M059J (cell line): ENCODE measurements around the gene TENT5A. TPM values are rescaled to one million over a fixed set of nuclear protein-coding genes. Genes with fewer than 3 reads are reported as not detected.

Experiments used
- DNase-seq: peaks from one replicate; pipeline ENCODE4 v3.0.0-alpha.2; 2012; ENCODE audit warnings: low read depth
- total RNA-seq: library from RNA; depleted of rRNA; stranded (reverse); fragments of >200 nt; shearing (Covaris generic); gene quantifications from 2 replicates; pipeline ENCODE4 v1.2.3, GENCODE V29; 2014

The TENT5A gene
- total RNA-seq, 1 experiment from 2014 or later = 97.6 TPM

DNA sequence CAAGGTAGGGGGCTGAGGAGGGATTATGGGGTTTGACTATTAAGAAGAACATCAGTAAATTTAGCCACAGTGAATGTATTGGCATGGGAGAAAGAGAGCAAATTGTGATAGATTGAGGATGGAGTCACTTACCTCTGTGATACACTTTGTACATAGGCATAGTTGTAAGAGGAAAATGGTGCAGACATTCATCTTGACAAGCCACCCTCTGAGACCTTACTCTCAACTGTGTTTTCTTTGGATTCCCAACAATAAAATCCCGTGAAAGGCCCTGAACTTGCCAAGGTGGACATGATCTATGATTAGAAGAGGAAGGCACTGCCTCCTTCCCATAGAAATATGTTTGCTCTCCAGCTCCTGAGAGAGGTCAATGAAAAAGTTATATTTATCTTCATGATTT is 18.6 kb upstream of the TENT5A start:
- no peak for DNase-seq

DNA sequence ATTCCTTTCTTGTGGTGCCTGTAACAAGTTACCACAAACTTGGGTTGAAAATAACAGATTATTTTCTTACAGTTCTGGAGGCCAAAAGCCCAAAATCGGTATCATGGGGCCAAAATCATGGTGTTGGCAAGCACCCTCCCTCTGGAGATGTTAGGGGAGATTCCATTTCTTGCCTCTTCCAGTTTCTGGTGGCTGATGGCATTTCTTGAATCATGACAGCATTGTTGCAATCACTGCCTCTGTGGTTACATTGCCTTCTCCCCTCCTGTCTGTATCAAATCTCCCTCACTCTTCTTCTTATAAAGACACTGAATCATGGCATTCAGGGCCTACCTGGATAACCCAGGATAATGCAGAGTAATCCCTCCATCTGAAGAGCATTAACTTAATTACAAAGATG is 17.9 kb upstream of the TENT5A start:
- DNase-seq = peak; percentile 57

DNA sequence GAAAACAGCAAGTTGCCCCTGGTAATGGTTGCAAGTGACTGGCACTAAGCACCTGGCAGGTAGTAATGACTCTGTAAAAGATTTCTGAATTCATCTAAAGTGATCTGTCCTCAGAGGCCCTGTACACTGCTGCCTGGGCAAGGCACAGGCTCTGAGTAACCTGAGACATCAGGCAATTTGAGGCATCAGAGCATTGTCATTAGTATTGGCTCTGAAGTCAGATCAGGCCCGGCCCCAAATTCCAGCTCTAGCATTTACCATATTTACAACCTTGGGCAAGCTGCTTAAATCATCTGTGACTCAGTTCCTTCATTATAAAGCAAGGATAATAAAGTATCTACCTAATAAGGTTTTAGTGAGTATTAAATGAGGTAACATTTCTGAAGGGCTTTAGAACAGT is 17.3 kb upstream of the TENT5A start:
- DNase-seq = peak; percentile 87

DNA sequence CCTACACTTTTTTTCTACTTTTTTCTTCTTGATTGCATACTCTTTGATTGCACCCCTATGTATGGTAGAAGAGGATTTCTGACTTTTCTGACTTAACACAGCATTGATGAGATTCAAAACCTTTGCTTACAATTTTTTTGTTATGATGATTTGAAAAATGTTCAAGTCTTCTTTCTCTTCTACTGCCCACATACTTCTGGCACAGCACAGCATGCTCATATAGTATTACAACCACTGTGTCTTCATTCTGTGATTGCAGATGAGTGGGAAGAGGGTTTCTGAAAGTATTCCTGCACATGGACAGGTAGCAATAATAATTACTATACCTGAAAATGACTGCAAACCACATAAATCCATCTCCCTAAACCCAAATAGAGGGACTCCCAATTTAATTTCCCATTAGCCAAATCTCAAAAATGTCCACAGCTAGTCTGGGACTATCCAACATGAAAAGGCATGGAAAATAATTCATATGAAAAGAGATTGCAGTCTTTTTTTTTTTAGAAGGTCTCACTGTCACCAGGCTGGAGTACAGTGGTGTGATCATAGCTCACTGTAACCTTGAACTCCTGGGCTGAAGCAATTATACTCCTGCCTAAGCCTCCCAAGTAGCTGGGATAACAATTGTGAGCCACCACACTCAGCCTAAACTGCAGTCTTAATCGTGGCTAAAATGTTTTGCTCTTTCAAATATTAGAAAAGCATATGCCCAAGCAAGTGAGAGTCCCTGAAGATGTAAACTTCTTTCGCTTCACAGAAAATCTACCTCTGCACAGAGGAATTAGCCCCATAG is 15.9 kb upstream of the TENT5A start:
- DNase-seq = no peak

DNA sequence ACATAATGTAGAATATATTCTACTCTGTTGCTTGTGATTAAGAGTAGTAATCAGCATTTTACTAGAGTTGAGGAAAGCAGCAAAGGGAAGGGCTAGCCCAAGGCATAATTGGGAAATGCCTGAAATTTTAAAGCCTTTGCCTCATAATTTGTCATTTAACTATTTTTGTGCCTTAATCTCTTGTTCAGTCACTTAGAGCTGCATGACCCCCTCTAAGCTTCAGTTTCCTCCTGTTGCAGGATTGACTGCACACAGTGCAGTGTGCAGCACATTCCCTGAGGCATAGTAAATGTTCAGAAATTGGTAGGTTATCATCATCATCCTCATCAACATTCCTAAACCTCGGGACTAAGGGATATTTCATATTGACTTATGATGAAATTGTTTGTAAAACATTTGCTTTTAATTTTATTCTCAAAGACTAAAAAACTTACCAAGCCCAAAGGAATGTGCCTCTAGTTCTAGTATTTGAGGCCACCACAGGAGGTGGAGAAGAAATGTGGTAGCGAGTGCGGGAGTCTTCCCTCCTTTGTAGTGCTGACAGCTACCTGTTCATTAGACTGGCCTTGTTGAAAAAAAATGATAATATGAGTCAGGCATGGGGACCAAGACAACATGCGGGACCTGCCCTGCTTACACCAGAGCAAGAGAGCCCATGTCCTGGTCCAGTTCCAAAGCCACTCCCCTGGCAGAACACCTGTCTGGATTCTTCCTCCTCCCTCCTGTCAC is 14.8 kb upstream of the TENT5A start:
- peak; percentile 86 for DNase-seq

DNA sequence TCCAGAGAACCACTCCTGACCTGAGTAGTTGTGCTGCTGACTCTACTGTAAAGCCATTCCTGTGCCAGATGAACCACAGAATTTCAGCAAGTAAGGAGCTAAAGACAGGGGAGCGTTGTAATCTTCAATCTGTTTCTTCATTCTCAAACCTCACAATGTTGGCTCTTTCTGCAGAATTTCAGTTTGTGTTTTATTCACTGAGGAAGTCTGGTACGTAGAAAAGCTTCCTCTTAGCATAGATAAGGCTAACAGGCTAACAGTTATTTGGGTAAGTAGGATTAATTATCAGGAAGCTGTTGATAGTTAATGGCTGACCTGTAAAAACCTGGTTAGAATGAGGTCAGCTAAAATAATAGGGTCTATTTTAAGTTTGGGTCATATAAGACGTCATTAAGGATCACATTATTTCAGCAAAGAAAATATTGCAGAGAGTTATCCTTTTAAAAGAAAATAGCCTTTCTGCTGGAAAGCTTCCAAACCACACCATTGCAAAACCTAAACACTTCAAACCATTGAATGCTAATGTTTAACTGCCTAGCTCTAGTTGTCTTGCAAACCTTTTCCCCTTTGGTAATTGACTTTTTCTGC is 14.1 kb upstream of the TENT5A start:
- peak; percentile 97 for DNase-seq

DNA sequence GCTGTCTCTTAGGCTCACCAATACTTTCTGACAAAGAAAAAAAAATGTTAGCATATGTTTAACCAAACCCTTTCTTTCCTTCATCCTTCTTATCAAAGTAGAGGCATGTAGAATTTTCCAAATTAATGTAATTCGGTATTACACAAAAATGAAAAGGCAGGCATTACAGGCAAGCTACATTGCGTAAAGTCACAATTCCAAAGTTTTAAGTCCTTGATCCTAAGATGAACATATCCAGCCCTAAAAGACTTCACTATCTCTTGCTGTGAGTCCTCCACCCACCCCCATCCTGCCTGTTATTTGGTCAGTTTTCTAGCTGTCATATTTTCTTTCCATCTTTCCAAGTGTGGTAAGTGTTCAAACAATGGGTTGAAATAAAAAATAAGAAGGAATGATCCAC is 12.1 kb upstream of the TENT5A start:
- no peak for DNase-seq

DNA sequence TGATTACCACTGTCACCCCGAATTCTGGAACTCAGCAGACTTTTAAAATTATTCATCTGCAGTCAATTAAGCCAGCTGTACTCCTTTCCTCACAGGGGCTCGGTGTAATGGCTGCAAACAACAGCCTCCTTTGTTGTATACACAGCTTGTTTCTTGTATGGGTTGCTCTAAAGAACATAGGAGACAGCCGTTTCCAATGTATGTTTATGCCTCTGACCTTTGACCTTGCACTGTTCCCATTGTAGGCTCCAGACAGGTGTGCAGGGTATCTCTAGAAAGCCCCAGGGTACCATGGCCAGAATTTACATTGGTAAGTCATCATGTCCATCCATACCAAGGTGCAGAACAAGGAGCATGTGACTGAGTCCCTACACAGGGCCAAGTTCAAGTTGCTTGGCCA is 11.5 kb upstream of the TENT5A start:
- DNase-seq = no peak

DNA sequence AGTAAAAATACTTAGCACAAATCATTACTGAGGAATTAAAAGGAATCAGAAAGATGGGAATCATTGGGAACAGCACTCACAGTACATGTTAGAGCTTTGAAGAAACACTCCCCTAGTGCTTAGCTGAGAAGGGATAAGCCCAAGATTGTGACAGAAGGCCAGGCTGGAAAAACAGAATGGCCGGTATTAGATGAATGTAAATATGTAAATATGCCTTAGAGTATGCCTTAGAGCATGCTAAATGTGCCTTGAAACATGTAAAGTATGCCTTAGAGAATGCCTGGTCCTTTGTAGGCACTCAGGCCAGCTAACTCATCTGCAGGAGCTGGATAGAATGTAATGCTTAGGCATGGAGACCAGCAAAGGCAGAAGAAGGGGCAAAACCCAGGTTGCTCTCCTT is 10.6 kb upstream of the TENT5A start:
- DNase-seq = no peak

DNA sequence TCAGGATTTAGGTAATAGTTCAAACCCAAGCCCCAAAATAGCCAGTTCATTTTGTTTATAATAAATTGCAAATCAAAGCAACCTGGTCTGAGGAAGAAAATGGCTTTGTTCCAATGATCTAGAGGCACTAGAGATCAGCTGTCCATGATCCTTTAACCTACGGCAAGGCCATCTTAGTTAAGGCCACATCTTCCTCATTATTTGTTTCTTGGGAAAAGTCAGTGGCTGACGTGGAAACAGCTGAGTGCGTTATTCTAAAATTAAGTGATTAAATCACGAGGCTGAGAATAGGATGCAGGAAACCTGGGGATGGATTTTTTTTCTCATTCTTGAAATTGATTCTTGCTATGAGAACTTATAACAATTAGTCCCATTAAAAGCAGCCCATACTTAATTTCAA is 10.1 kb upstream of the TENT5A start:
- DNase-seq = no peak

DNA sequence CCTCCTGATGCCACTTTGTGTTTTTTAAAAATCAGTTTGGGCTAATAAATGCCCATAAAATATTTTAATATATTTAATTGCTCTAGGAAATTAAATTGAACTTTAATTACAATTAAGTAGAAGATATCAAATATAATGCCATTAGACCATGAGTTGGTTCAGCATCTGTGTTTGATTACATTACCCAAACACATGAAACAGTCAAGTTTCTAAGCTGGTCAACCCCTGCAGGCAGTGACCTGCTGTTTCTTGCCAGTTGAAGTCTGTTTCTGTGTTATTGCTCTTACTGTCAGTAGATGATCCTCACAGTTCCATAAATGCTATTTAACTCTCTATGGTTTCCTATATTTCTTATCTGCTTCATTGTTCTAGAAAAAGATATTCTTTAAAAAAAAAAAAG is 9.7 kb upstream of the TENT5A start:
- DNase-seq = no peak

DNA sequence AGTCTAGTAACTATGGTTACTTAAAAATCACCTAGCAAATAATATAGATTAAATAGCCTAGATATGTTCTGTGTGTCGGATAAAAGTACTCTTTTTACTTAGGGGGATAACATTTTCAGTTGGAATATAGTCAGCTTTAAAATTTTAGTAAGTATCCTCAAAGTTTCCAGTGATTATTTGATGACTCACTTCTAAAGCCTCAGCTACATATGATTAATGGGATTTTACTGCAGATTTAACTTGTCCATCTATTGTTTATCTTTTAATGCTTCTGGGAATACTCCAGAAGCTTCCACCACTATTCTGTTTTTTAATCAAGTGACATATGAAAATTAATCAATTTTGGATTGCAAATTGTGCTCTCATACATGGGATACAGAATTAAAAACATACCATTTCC is 8.7 kb upstream of the TENT5A start:
- peak; percentile 78 for DNase-seq

DNA sequence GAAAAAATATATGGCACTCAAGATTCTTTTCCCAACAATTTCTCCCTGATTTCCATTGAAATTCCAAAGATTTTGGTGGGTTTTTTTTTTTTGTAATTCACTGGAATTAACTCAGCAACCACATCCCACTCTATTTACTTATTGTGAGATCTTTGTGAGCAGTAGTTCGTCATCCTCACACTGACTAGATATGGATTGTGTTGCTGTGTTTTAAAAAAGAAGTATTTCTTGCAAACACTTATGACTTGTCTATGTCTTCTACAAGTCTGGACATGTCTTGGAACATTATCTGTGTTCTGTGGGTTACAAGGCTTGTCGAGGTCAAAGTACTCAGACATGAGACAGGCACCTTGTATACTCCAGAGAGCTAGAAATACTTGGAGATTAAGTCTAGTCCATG is 7.3 kb upstream of the TENT5A start:
- peak; percentile 47 for DNase-seq

DNA sequence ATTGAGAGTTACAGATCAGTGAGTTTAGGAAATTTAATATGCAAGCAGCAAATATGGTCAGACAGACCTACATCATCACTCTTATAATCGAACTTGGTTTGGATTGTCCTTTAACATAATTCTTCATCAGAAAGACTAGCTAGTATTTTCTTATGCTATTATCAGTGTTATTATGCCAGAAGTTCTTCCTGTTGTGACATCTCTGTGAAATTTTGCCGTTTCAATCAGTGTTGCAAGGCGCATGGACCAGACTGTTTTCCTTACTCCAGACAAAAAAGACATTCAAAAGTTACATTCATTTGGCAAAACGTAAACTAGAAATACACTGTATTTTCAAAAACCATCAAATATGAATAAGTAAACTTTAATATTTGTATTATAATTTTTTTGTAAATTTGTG is 5.7 kb upstream of the TENT5A start:
- DNase-seq = no peak

DNA sequence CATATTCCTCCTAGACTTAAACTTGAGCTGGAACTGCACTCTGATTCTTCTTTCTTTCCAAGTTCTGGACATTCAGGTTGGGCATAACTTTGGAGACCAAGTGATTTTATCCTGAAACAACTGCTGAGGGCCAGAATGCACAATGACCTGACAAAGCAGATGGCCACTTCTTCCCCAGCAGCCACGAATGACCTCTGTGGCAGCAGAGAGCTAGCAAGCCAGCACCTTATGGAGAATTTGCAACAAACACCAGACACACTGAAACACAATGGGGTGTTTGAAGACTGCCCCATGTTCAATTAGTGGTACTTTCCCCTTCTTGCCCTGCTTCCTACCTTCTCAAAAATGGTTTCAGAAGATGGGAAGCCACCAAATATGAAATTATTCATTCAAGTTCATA is 4.2 kb upstream of the TENT5A start:
- DNase-seq = no peak

DNA sequence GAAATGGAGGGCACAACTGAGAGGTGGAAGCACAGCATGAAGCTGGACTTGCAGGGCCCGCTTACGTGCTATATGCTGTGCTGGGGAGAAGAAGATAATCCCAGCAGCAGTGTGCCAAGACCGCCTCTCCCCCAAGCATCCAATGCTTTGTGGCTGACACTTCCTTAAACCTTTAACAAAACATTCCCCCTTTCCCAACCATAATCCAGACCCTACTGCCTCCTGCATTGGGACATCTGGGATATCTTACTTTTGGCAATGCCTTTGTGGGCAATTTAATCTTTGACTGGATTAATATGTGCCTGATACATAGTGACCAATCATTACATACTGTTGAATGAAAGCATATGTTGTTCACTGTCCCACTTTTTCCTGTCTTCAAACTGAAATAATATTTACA is 3.1 kb upstream of the TENT5A start:
- DNase-seq = no peak

DNA sequence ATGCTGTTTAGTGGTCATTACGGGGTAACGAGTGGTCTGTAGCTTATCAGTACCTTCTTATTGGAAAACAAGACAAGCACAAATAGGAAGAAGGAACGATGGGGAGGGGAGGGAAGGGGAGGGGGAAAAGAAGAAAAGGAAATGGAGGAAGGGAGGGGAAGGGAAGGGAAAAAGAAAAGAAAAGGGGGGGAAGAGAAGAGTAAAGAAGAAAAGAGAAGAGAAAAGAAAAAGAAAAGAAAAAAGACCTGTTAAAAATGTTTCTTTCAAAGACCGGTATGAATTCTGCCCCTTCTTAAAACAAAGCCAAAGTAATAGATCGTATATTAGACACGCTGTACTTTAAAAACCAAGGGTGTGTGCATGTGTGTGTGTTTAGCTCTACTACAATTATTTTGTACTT is 2.4 kb upstream of the TENT5A start:
- DNase-seq = no peak

DNA sequence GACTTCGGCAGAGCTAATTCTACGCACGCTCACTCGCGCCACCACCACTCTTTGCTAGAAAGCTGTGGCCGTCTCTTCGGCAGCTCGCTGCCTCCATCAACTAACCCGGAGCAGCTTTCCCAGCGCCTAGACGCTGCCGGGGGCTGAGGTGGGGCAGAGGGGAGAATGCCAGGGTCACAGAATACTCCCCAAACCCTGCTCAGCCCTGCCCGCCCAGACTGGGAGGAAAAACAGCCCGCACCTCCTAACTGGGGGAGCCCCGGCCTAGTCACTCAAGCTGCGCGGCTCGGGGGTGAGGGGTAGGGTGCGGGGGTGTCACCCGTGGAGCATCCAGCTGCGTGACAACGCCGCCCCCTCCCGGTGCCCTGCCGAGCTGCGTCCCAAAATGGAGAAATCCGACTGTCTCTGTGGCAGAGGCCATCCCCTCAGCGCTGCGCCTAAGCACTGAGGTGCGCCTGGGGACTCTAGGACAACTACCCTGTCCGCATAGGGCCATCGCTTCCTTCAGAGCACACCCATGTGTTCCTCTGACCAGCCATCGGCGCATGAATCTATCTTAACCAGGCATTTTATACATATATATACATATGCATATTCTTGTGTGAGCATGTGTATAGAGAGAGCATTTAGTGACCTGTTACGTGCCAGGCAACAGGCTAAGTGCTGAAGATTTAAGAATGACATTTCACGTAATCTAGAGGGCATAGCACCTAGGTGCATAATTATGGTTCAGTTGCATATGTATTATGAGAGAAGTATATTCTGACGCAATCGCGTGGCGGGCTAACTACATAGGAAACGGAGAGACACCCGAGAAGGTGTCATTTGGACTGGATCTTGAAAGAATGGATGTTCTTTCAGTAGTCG is 1.5 kb upstream of the TENT5A start:
- DNase-seq = peak; percentile 49

DNA sequence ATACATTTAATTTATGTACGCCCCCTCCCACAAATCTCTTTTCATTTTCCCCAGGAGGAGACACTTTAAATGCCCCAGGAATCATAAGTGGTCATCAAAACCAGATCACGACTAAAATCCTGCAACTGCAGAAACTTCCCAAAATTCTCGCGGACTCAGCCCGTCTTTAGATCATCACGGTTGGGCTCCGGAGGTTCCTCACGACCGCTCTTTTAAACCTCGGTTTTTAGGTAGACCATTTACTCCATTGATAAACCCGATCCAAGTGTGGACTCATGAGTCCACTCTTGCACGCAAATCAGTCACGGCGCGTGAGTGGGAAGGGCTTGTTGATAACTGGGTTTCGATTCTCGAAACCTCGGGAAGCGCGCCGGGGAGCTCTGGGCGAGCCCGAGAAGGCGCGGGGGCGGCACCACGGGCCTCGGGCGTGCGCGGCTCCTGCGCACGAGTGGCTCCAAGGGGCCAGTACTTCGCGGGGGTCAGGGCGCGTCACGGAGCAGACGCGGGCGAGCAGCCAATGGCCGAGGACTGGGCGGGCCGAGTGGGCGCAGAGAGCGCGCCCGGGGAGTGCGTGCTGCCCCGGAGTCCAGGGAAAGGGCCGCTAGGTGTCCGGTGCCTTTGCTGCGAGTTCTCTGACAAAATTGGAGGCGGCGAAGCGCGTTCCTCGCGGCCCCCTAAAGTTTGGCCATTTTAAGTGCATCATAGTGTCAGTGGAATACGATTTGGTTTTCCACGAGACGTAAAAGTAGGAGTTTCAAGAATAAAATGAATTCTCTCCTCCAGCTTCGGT is 635 bp upstream of the TENT5A start:
- peak; percentile 96 for DNase-seq

DNA sequence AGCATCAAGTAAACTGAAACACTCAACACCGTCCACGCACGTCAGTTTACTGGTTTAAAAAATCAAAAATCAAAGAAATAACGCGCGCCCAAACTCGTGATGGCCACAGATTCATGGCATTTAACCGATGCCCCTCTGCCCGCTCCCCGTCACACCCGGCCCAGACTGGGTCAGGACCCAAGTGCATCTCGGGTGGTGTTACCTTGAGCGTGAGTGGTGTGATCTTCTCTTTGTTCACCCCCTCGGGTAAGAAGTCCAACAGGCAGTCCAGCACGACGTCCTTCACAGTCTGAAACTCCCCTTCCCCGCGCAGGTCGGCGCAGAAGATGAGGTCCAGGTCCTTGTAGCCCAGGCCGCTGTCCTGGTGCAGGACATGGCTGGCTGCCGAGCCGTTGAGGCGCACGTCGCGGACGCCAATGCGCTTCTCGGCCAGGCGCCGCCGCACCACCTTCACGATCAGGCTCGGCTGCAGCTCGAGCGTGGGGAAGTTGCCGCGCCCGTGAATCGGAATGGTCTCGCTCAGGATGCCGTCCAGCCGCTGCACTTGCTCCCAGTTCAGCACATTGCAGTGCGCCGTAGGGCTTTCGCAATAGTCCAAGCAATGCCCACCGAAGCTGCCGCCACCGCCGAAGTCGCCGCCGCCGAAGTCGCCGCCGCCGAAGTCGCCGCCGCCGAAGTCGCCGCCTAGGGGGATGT is 945 bp downstream of the TENT5A start:
- DNase-seq = peak; percentile 60
